ENCODE measurements around the gene NEUROG3.

- TF ChIP-seq FOXK1 (CRISPR knock-in tag; IDR thresholded peaks at IDR 0.05) (no peak), MLX (CRISPR knock-in tag; IDR thresholded peaks at IDR 0.05) (no peak), GRHL2 (CRISPR knock-in tag; IDR thresholded peaks at IDR 0.05; ENCODE audit: insufficient replicate concordance, severe bottlenecking) (no peak), ZNF423 (CRISPR knock-in tag; IDR thresholded peaks at IDR 0.05) (no peak), USF2 (CRISPR knock-in tag; IDR thresholded peaks at IDR 0.05) (no peak)
These were observed 2.0 kb upstream of the NEUROG3 start for GRCh38 chr10:69575164-69575722.
